H1 (cell line): ENCODE results near the gene TTL.

Experiments
- BACH1 ChIP-seq: IDR thresholded peaks from 2 replicates; pipeline ENCODE4 v1.6.1; 2012; ENCODE audit warnings: low read length, improper control_type of control experiment
- CHD2 ChIP-seq: IDR thresholded peaks from 2 replicates; pipeline ENCODE4 v1.6.1; 2012; ENCODE audit warnings: low read length, improper control_type of control experiment
- CTCF ChIP-seq, 3 experiments: IDR thresholded peaks; 1 replicate in 2 of 3; 2 replicates in 1 of 3; pipeline versions ENCODE4 v1.5.1 to v1.6.1; 2011; ENCODE audit warnings: low read length in 3 of 3, mild to moderate bottlenecking in 3 of 3, inconsistent platforms in 2 of 3, low read depth in 1 of 3, moderate library complexity in 1 of 3; ENCODE audit not compliant: insufficient read depth in 1 of 3; ENCODE audit errors: control extremely low read depth in 1 of 3
- EP300 ChIP-seq, 2 experiments: IDR thresholded peaks; 1 replicate in 1 of 2; 2 replicates in 1 of 2; pipeline ENCODE4 v1.6.1; 2011 to 2012; ENCODE audit warnings: low read depth in 2 of 2, low read length in 2 of 2, mild to moderate bottlenecking in 2 of 2, borderline replicate concordance in 1 of 2, inconsistent platforms in 1 of 2, moderate library complexity in 1 of 2
- KDM1A ChIP-seq: fragments of 200-600, 300-600 bp; sonication (generic); IDR thresholded peaks from 2 replicates; pipeline ENCODE4 v1.7.1; 2016; ENCODE audit warnings: mild to moderate bottlenecking, low read length, borderline replicate concordance
- SRF ChIP-seq: IDR thresholded peaks from 2 replicates; pipeline ENCODE4 v1.6.1; 2011; ENCODE audit warnings: mild to moderate bottlenecking, low read depth, low read length, moderate library complexity
- YY1 ChIP-seq: IDR thresholded peaks from 2 replicates; pipeline ENCODE4 v1.6.1; 2011; ENCODE audit warnings: low read depth, mild to moderate bottlenecking, low read length
- ZNF274 ChIP-seq: IDR thresholded peaks from 2 replicates; pipeline ENCODE4 v1.7.0; 2012; ENCODE audit warnings: low read length, borderline replicate concordance; ENCODE audit errors: extremely low read depth

- TF ChIP-seq CHD2: no peak
- TF ChIP-seq SRF: no peak
- no peak for TF ChIP-seq CTCF (IDR thresholded peaks at IDR 0.05; ENCODE audit: control extremely low read depth in 1 of 3, insufficient read depth in 1 of 3, low read depth in 1 of 3, low read length in 3 of 3)
- TF ChIP-seq KDM1A: no peak
- TF ChIP-seq EP300 (IDR thresholded peaks at IDR 0.05; ENCODE audit: borderline replicate concordance in 1 of 2, low read depth in 2 of 2, low read length in 2 of 2): no peak
- TF ChIP-seq BACH1: no peak
- TF ChIP-seq YY1: no peak
- no peak for TF ChIP-seq ZNF274
These were observed 59.0 kb downstream of the TTL start for GRCh38 chr2:112540906-112541305.
